Naive B cell (primary cell): Measurements from ENCODE around the gene CAMK4. TPM values are rescaled to one million over a fixed set of nuclear protein-coding genes. Genes with fewer than 3 reads are reported as not detected.
"Not testable (repeated sequence)": the region's sequence is repeated elsewhere in the genome, so short reads cannot be mapped to it uniquely, and the experiment has no call there.

Source experiments
- ATAC-seq, 2 donors: fragments of 150-1000 bp; cut with Tn5 transposase; 2 replicates each; pipeline ENCODE4 v1.10.0; 2021; ENCODE audit warnings: low read depth in 2 of 2, mild to moderate bottlenecking in 2 of 2, moderate library complexity in 2 of 2
- DNase-seq: peaks from one replicate; pipeline ENCODE4 v3.0.0; 2022
- H3K27ac Mint-ChIP-seq, 6 donors: one replicate each; pipeline ENCODE4 v1.8.0; 2020 to 2022; ENCODE audit warnings: mild to moderate bottlenecking in 6 of 6, mixed read lengths in 6 of 6, moderate library complexity in 5 of 6, inconsistent platforms in 2 of 6
- H3K27me3 Mint-ChIP-seq, 3 donors: one replicate each; pipeline ENCODE4 v1.8.0; 2021 to 2022; ENCODE audit warnings: mixed read lengths in 3 of 3, mild to moderate bottlenecking in 1 of 3
- H3K36me3 Mint-ChIP-seq, 2 donors: one replicate each; pipeline ENCODE4 v1.8.0; 2020 to 2022; ENCODE audit warnings: mixed read lengths in 2 of 2, inconsistent platforms in 1 of 2, mild to moderate bottlenecking in 1 of 2
- H3K4me1 Mint-ChIP-seq, 3 donors: one replicate each; pipeline ENCODE4 v1.8.0; 2020 to 2022; ENCODE audit warnings: mixed read lengths in 3 of 3, inconsistent platforms in 1 of 3, mild to moderate bottlenecking in 1 of 3, moderate library complexity in 1 of 3
- H3K4me3 Mint-ChIP-seq, 8 donors: one replicate each; pipeline ENCODE4 v1.8.0; 2020 to 2022; ENCODE audit warnings: mild to moderate bottlenecking in 8 of 8, mixed read lengths in 8 of 8, moderate library complexity in 8 of 8, inconsistent platforms in 2 of 8
- H3K9me3 Mint-ChIP-seq, 7 donors: one replicate each; pipeline ENCODE4 v1.8.0; 2020 to 2022; ENCODE audit warnings: mixed read lengths in 7 of 7, mild to moderate bottlenecking in 5 of 7, inconsistent platforms in 2 of 7, moderate library complexity in 1 of 7
- polyA plus RNA-seq, 6 donors: library from polyadenylated mRNA; unstranded; fragments of 300-500 nt; fragmentation: Illumina TruSeq; gene quantifications; one replicate each; pipeline ENCODE4 v1.2.3, GENCODE V29; 2021; ENCODE audit warnings: low read depth in 6 of 6

Gene CAMK4
- polyA plus RNA-seq, 6 donors from 2014 or later, result 0.13 to 0.97 (median 0.59) TPM

DNA sequence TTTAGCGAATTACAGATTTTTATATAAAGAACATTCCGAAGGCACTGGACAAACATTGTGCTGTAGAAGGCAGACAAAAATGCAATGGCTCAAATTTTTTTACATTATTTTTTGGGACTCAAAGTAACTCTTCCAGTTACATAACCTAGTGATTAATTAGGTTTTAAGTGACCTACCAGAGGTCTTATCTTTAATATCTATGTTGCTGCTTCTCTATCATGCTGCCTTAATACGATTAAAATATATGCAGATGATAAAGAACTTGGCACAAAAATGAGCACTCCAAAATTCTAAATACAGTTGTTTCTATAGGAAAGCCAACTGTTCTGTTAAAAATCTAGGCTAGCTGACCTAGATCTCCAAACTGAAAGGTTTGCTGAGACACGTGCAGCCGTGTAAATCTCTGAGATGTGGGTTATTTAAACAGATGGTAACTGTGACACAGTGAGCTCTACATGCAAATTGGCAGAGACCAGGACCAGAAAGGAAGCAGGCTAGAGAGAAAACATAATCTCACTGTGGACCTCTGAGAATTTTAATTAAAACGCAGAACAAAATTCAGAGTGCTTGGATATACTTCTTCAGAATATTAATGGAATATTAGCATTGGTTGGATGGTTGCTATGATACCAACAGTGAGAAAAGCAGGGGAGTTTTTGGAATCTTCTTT, 56.2 kb downstream of the CAMK4 start:
- Mint-ChIP-seq H3K9me3 (no peaks in the 10 kb centered on the region), H3K36me3 (no peaks in the 10 kb centered on the region), H3K27me3 (no peaks in the 10 kb centered on the region), H3K4me3 (no peak overlapping the region), H3K4me1 (no peaks in the 10 kb centered on the region), H3K27ac (no peak overlapping the region)
- DNase-seq (no peak), ATAC-seq (no peak)

- Mint-ChIP-seq H3K4me3 (no peak overlapping the region), H3K27ac (no peak overlapping the region), H3K36me3 (no peaks in the 10 kb centered on the region), H3K4me1 (no peaks in the 10 kb centered on the region), H3K27me3 (no peaks in the 10 kb centered on the region), H3K9me3 (no peaks in the 10 kb centered on the region)
- ATAC-seq (no peak), DNase-seq (no peak)
Measured at GRCh38 chr5:111282798-111283197, 58.6 kb downstream of the CAMK4 start.

GRCh38 chr5:111284825-111285224, 60.6 kb downstream of the CAMK4 start:
- no peaks in the 10 kb centered on the region for H3K36me3 Mint-ChIP-seq
- no peak overlapping the region for H3K4me3 Mint-ChIP-seq
- H3K27ac Mint-ChIP-seq, result no peak overlapping the region
- H3K9me3 Mint-ChIP-seq, result no peaks in the 10 kb centered on the region
- H3K4me1 Mint-ChIP-seq, result no peaks in the 10 kb centered on the region
- ATAC-seq, result no peak
- H3K27me3 Mint-ChIP-seq, result peaks cover 0 to 4% (median 0%) of the 10 kb centered on the region in 3 donors
- no peak for DNase-seq

- Mint-ChIP-seq H3K4me3 (no peak overlapping the region), H3K9me3 (peaks cover 0 to 10% (median 5%) of the 10 kb centered on the region in 7 donors), H3K27me3 (peaks cover 0 to 3% (median 0%) of the 10 kb centered on the region in 3 donors), H3K4me1 (no peaks in the 10 kb centered on the region), H3K36me3 (no peaks in the 10 kb centered on the region), H3K27ac (no peak overlapping the region)
- DNase-seq (no peak), ATAC-seq (no peak)
Measured at GRCh38 chr5:111294551-111294950, 70.4 kb downstream of the CAMK4 start.

GRCh38 chr5:111295649-111296048, 71.5 kb downstream of the CAMK4 start:
- no peak for DNase-seq
- no peak overlapping the region for H3K27ac Mint-ChIP-seq
- no peak overlapping the region for H3K4me3 Mint-ChIP-seq
- no peak for ATAC-seq
- H3K36me3 Mint-ChIP-seq, result no peaks in the 10 kb centered on the region
- no peaks in the 10 kb centered on the region for H3K4me1 Mint-ChIP-seq
- H3K27me3 Mint-ChIP-seq, result no peaks in the 10 kb centered on the region
- peaks cover 0 to 14% (median 10%) of the 10 kb centered on the region in 7 donors for H3K9me3 Mint-ChIP-seq

GRCh38 chr5:111296570-111296969, 72.4 kb downstream of the CAMK4 start:
- no peaks in the 10 kb centered on the region for H3K27me3 Mint-ChIP-seq
- H3K27ac Mint-ChIP-seq, result no peak overlapping the region
- H3K9me3 Mint-ChIP-seq, result peaks cover 0 to 14% (median 10%) of the 10 kb centered on the region in 7 donors
- no peaks in the 10 kb centered on the region for H3K4me1 Mint-ChIP-seq
- no peaks in the 10 kb centered on the region for H3K36me3 Mint-ChIP-seq
- H3K4me3 Mint-ChIP-seq, result no peak overlapping the region
- ATAC-seq (no peak), DNase-seq (no peak)

GRCh38 chr5:111299067-111299481, 74.9 kb downstream of the CAMK4 start:
- Mint-ChIP-seq H3K4me3 (no peak overlapping the region), H3K36me3 (no peaks in the 10 kb centered on the region), H3K27ac (no peak overlapping the region), H3K27me3 (no peaks in the 10 kb centered on the region), H3K9me3 (peaks cover 0 to 16% (median 11%) of the 10 kb centered on the region in 7 donors), H3K4me1 (no peaks in the 10 kb centered on the region)
- ATAC-seq, result no peak
- no peak for DNase-seq

- no peak for ATAC-seq
- no peaks in the 10 kb centered on the region for H3K4me1 Mint-ChIP-seq
- no peak overlapping the region for H3K27ac Mint-ChIP-seq
- no peaks in the 10 kb centered on the region for H3K27me3 Mint-ChIP-seq
- no peak overlapping the region for H3K4me3 Mint-ChIP-seq
- H3K36me3 Mint-ChIP-seq, result no peaks in the 10 kb centered on the region
- peaks cover 0 to 16% (median 11%) of the 10 kb centered on the region in 7 donors for H3K9me3 Mint-ChIP-seq
- DNase-seq, result no peak
Measured at GRCh38 chr5:111299831-111300432, 75.7 kb downstream of the CAMK4 start.

- Mint-ChIP-seq H3K27ac (peak overlapping the region in 1 of 6 donors; percentile 22), H3K27me3 (no peaks in the 10 kb centered on the region), H3K4me1 (no peaks in the 10 kb centered on the region), H3K36me3 (no peaks in the 10 kb centered on the region), H3K4me3 (no peak overlapping the region), H3K9me3 (peaks cover 0 to 16% (median 11%) of the 10 kb centered on the region in 7 donors)
- ATAC-seq (no peak), DNase-seq (no peak)
Measured at GRCh38 chr5:111301264-111301663, 77.1 kb downstream of the CAMK4 start.

DNA sequence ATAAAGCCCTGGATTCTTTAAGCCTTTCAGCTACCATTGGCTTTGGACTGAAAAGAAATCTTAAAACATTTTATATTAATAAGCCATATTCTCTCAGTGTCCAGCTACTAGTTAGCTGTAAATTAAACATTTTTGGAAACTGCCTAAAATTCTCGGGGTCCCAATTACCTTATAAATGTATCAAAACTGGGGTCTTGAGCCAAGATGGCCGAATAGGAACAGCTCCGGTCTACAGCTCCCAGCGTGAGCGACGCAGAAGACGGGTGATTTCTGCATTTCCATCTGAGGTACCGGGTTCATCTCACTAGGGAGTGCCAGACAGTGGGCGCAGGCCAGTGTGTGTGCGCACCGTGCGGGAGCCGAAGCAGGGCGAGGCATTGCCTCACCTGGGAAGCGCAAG, 77.9 kb downstream of the CAMK4 start:
- peaks cover 0 to 16% (median 11%) of the 10 kb centered on the region in 7 donors for H3K9me3 Mint-ChIP-seq
- not testable (repeated sequence) for H3K4me3 Mint-ChIP-seq, H3K36me3 Mint-ChIP-seq, DNase-seq, H3K27me3 Mint-ChIP-seq, H3K4me1 Mint-ChIP-seq, ATAC-seq, H3K27ac Mint-ChIP-seq

- H3K36me3 Mint-ChIP-seq, result no peaks in the 10 kb centered on the region
- H3K4me3 Mint-ChIP-seq, result no peak overlapping the region
- ATAC-seq, result no peak
- H3K27ac Mint-ChIP-seq, result no peak overlapping the region
- H3K4me1 Mint-ChIP-seq, result no peaks in the 10 kb centered on the region
- H3K27me3 Mint-ChIP-seq, result no peaks in the 10 kb centered on the region
- no peak for DNase-seq
- H3K9me3 Mint-ChIP-seq, result no peaks in the 10 kb centered on the region
Measured at GRCh38 chr5:111308951-111309350, 84.8 kb downstream of the CAMK4 start.

- Mint-ChIP-seq H3K4me1 (no peaks in the 10 kb centered on the region), H3K27ac (no peak overlapping the region), H3K9me3 (no peaks in the 10 kb centered on the region), H3K27me3 (no peaks in the 10 kb centered on the region), H3K4me3 (no peak overlapping the region), H3K36me3 (no peaks in the 10 kb centered on the region)
- DNase-seq (no peak), ATAC-seq (no peak)
Measured at GRCh38 chr5:111309384-111309783, 85.2 kb downstream of the CAMK4 start.

DNA sequence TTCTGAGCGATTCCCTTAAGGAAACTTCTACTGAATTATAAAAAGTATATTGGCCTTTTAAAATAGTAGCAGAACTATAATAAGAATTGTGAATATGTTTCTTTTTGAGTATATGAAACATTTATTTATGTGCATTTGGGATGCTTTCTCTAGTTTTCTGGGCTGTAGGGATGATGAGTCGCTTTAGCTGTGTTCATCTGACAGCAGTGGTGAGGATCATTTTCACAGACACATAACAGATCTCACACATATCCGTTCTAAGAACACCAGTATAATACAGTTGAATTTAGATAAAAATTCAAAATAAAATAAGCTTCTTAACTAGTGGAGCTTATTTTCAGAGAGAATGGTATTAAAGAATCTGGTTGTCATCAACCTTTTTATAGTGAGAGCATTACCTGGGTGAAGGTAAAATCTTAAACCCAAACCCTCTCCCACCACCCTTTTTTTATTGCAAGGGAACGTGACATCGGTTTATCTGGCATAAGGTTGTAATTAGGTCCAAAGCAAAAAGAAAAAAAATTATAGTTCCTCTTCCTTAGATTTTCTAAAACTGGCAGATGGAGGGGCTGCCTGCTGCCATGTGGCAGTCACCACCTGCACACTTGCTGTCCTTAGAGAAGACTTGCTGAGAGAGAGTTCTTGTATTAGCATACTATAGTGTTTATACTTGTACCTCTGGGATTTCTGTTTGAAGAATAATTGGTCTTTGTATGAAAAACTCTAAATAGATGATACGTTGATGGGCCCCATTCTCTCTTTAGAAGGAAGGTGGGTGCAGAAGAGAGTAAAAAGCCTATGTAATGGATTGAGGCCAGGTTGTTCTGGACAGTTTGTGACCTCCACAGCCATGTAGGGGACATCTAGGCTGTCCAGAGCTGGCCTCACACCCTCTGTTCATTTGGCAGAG, 86.8 kb downstream of the CAMK4 start:
- ATAC-seq (no peak), DNase-seq (no peak)
- Mint-ChIP-seq H3K27me3 (no peaks in the 10 kb centered on the region), H3K9me3 (no peaks in the 10 kb centered on the region), H3K27ac (no peak overlapping the region), H3K4me1 (no peaks in the 10 kb centered on the region), H3K36me3 (no peaks in the 10 kb centered on the region), H3K4me3 (no peak overlapping the region)

DNA sequence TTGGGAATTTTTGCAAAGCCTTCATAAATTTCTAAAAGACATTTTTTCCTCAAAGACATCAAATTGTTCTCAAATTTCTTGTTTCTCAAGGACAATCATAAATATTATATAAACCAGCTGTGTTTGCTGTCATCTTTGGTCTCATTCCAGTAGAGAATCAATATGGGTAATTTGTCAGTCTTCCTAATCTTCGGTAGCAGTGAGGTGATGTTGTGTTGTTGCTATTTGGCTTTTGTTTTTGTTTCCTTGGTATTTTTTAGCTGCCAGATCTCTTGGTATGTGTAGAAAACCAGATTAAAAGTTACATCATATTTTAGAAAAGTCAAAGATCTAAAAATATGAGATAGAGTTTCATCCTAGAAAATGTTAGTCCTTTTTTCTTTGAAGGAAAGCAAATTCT, 87.5 kb downstream of the CAMK4 start:
- Mint-ChIP-seq H3K4me1 (no peaks in the 10 kb centered on the region), H3K36me3 (no peaks in the 10 kb centered on the region), H3K9me3 (no peaks in the 10 kb centered on the region), H3K27me3 (no peaks in the 10 kb centered on the region), H3K4me3 (no peak overlapping the region), H3K27ac (no peak overlapping the region)
- no peak for ATAC-seq
- DNase-seq, result no peak
